Natural killer cell (primary cell): ENCODE data around the gene COG3. TPM values are rescaled to one million over a fixed set of nuclear protein-coding genes. Genes with fewer than 3 reads are reported as not detected.
A peak's percentile ranks its signal among the peaks of the same experiment; 100 is the strongest.
"Not testable (repeated sequence)": the region's sequence is repeated elsewhere in the genome, so short reads cannot be mapped to it uniquely, and the experiment has no call there.

Experiments used
- ATAC-seq, 3 donors: fragments of 150-1000 bp in 2 of 3; fragments of 200-7000 bp in 1 of 3; cut with Tn5 transposase; 1 replicate in 1 of 3; 2 replicates in 2 of 3; pipeline ENCODE4 v1.10.0; 2021; ENCODE audit warnings: mild to moderate bottlenecking in 2 of 3, moderate library complexity in 2 of 3
- DNase-seq, 2 donors: peaks; one replicate each; pipeline versions ENCODE4 v3.0.0 to v3.0.0-alpha.2; 2013 to 2021; ENCODE audit warnings: mixed read lengths in 1 of 2
- H3K27ac ChIP-seq: one replicate; pipeline ENCODE4 v1.5.1; 2013; ENCODE audit warnings: mild to moderate bottlenecking, low read length
- H3K27me3 ChIP-seq: one replicate; pipeline ENCODE4 v1.6.1; 2013; ENCODE audit warnings: low read length; ENCODE audit not compliant: control insufficient read depth, insufficient read depth
- H3K36me3 ChIP-seq: one replicate; pipeline ENCODE4 v1.6.1; 2013; ENCODE audit warnings: low read length; ENCODE audit not compliant: control insufficient read depth, insufficient read depth
- H3K4me1 ChIP-seq: one replicate; pipeline ENCODE4 v1.6.1; 2013; ENCODE audit warnings: low read length; ENCODE audit not compliant: control insufficient read depth, insufficient read depth
- H3K4me3 ChIP-seq: one replicate; pipeline ENCODE4 v1.5.1; 2013; ENCODE audit warnings: low read length
- H3K9me3 ChIP-seq: one replicate; pipeline ENCODE4 v1.6.1; 2013; ENCODE audit warnings: low read length; ENCODE audit not compliant: control insufficient read depth, insufficient read depth
- H3K27ac Mint-ChIP-seq, 2 donors: one replicate each; pipeline ENCODE4 v1.8.0; 2022; ENCODE audit warnings: mild to moderate bottlenecking in 2 of 2, mixed read lengths in 2 of 2, moderate library complexity in 1 of 2
- H3K27me3 Mint-ChIP-seq, 2 donors: one replicate each; pipeline ENCODE4 v1.8.0; 2022; ENCODE audit warnings: low read depth in 2 of 2, mixed read lengths in 2 of 2
- H3K36me3 Mint-ChIP-seq: one replicate; pipeline ENCODE4 v1.8.0; 2022; ENCODE audit warnings: mixed read lengths
- H3K4me1 Mint-ChIP-seq, 2 donors: one replicate each; pipeline ENCODE4 v1.8.0; 2022; ENCODE audit warnings: mixed read lengths in 2 of 2
- H3K4me3 Mint-ChIP-seq: one replicate; pipeline ENCODE4 v1.8.0; 2022; ENCODE audit warnings: mild to moderate bottlenecking, moderate library complexity, mixed read lengths
- H3K9me3 Mint-ChIP-seq, 2 donors: one replicate each; pipeline ENCODE4 v1.8.0; 2022; ENCODE audit warnings: mixed read lengths in 2 of 2
- CTCF ChIP-seq: fragments of 200-600 bp; IDR thresholded peaks from one replicate; pipeline ENCODE4 v1.8.0; 2022; ENCODE audit warnings: antibody characterized with exemption
- WGBS: methylation state at CpG from one replicate; pipeline ENCODE4 v1.1.7; 2013; ENCODE audit warnings: missing lambda C conversion rate; ENCODE audit not compliant: insufficient coverage; 5-methylcytosine and 5-hydroxymethylcytosine counted together
- intact Hi-C: fragments of 100-400 bp; cut with micrococcal nuclease; formaldehyde crosslinking; loops from one replicate; pipeline ENCODE4 v1.14.2; 2022
- total RNA-seq, 4 donors: library from RNA; stranded (reverse); fragments of 120-200 nt in 1 of 4; gene quantifications; one replicate each; pipeline versions ENCODE4 v1.2.3 to v1.2.4, GENCODE V29; 2013 to 2022

Gene COG3
- total RNA-seq, 3 donors from 2014 or later (not counting 1 experiment from before 2014, with no cell fraction given) = 48.8 to 58.1 (median 55.6) TPM

GRCh38 chr13:45422731-45423292, 41.9 kb upstream of the COG3 start:
- Histone ChIP-seq H3K4me1 (peaks cover 4% of the 10 kb centered on the region), H3K36me3 (no peaks in the 10 kb centered on the region), H3K4me3 (no peak overlapping the region), H3K9me3 (no peaks in the 10 kb centered on the region), H3K27ac (no peak overlapping the region), H3K27me3 (no peaks in the 10 kb centered on the region)
- H3K4me3 Mint-ChIP-seq = no peak overlapping the region
- ATAC-seq (no peak), DNase-seq (no peak)
- H3K4me1 Mint-ChIP-seq = peaks cover 5 to 6% of the 10 kb centered on the region in 2 donors
- H3K9me3 Mint-ChIP-seq = no peaks in the 10 kb centered on the region
- 93% methylated on average over 3 of the region's 3 CpGs for WGBS
- no peaks in the 10 kb centered on the region for H3K36me3 Mint-ChIP-seq
- intact Hi-C loops = no loop called here
- H3K27me3 Mint-ChIP-seq = no peaks in the 10 kb centered on the region
- no peak for TF ChIP-seq CTCF
- H3K27ac Mint-ChIP-seq = peak overlapping the region in 1 of 2 donors; percentile 10

- H3K4me1 Mint-ChIP-seq, H3K4me3 ChIP-seq, intact Hi-C loops, DNase-seq, H3K27ac Mint-ChIP-seq, H3K27me3 ChIP-seq, H3K9me3 ChIP-seq, H3K36me3 ChIP-seq, H3K4me3 Mint-ChIP-seq, H3K9me3 Mint-ChIP-seq, H3K4me1 ChIP-seq, H3K27me3 Mint-ChIP-seq, H3K36me3 Mint-ChIP-seq, H3K27ac ChIP-seq: not testable (repeated sequence)
- WGBS = 78% methylated on average over 13 of the region's 16 CpGs
- peak; percentile 39 to 52 (median 46) for ATAC-seq
Measured at GRCh38 chr13:45426056-45426841, 38.5 kb upstream of the COG3 start.

- Histone ChIP-seq H3K27me3 (no peaks in the 10 kb centered on the region), H3K36me3 (no peaks in the 10 kb centered on the region), H3K4me3 (no peak overlapping the region), H3K4me1 (no peaks in the 10 kb centered on the region), H3K9me3 (no peaks in the 10 kb centered on the region), H3K27ac (no peak overlapping the region)
- H3K4me3 Mint-ChIP-seq = no peak overlapping the region
- no peaks in the 10 kb centered on the region for H3K36me3 Mint-ChIP-seq
- no peak overlapping the region for H3K27ac Mint-ChIP-seq
- no peak for DNase-seq
- WGBS = 92% methylated on average over 6 of the region's 6 CpGs
- H3K4me1 Mint-ChIP-seq = no peaks in the 10 kb centered on the region
- H3K27me3 Mint-ChIP-seq = no peaks in the 10 kb centered on the region
- intact Hi-C loops = no loop called here
- TF ChIP-seq CTCF = no peak
- no peaks in the 10 kb centered on the region for H3K9me3 Mint-ChIP-seq
- no peak for ATAC-seq
Measured at GRCh38 chr13:45432737-45433380, 31.9 kb upstream of the COG3 start.

GRCh38 chr13:45433381-45433790, 31.4 kb upstream of the COG3 start:
- WGBS = 85% methylated on average over 4 of the region's 5 CpGs
- no peaks in the 10 kb centered on the region for H3K36me3 ChIP-seq

More at GRCh38 chr13:45433381-45433790, 31.4 kb upstream of the COG3 start:
- Mint-ChIP-seq H3K27ac (no peak overlapping the region), H3K27me3 (no peaks in the 10 kb centered on the region), H3K9me3 (no peaks in the 10 kb centered on the region), H3K4me1 (no peaks in the 10 kb centered on the region), H3K36me3 (no peaks in the 10 kb centered on the region), H3K4me3 (no peak overlapping the region)
- Histone ChIP-seq H3K27me3 (no peaks in the 10 kb centered on the region), H3K4me1 (no peaks in the 10 kb centered on the region), H3K9me3 (no peaks in the 10 kb centered on the region), H3K4me3 (no peak overlapping the region), H3K27ac (no peak overlapping the region)
- intact Hi-C loops = no loop called here
- no peak for DNase-seq
- ATAC-seq = no peak
- TF ChIP-seq CTCF = no peak
